Prostate gland (tissue), 2 donors: ENCODE results near the gene BNC2. TPM values are rescaled to one million over a fixed set of nuclear protein-coding genes. Genes with fewer than 3 reads are reported as not detected.

ENCODE experiments used
- DNase-seq: peaks from one replicate; pipeline ENCODE4 v3.0.0-alpha.2; 2019; ENCODE audit warnings: low spot score
- H3K27ac ChIP-seq, 2 donors: fragments of 200-600 bp; sonication (generic); 2 replicates each; pipeline ENCODE4 v1.5.1; 2017 to 2019
- H3K27me3 ChIP-seq: fragments of 200-600 bp; sonication (generic); replicated peaks from 2 replicates; pipeline ENCODE4 v1.5.1; 2019; ENCODE audit not compliant: insufficient read depth
- H3K36me3 ChIP-seq, 2 donors: fragments of 200-600 bp; sonication (generic); 1 replicate in 1 of 2; 2 replicates in 1 of 2; pipeline versions ENCODE4 v1.5.1 to v1.8.1; 2017 to 2019
- H3K4me1 ChIP-seq: fragments of 200-600 bp; sonication (generic); replicated peaks from 2 replicates; pipeline ENCODE4 v1.5.1; 2019
- H3K4me3 ChIP-seq, 2 donors: fragments of 200-600 bp; sonication (generic); 2 replicates each; pipeline ENCODE4 v1.5.1; 2017 to 2019
- H3K9me3 ChIP-seq: fragments of 200-600 bp; sonication (generic); 2 replicates; pipeline ENCODE4 v1.5.1; 2017
- CTCF ChIP-seq, 4 experiments: fragments of 200-600 bp in 2 of 4; fragments of 450-650 bp in 2 of 4; sonication (generic) in 2 of 4; IDR thresholded peaks; 1 replicate in 3 of 4; 2 replicates in 1 of 4; pipeline ENCODE4 v1.5.1; 2016 to 2019; ENCODE audit warnings: antibody characterized with exemption in 4 of 4, mild to moderate bottlenecking in 2 of 4, moderate library complexity in 2 of 4
- POLR2A ChIP-seq: fragments of 450-650 bp; IDR thresholded peaks from one replicate; pipeline ENCODE4 v1.6.1; 2016; ENCODE audit warnings: antibody characterized with exemption, mild to moderate bottlenecking
- POLR2AphosphoS5 ChIP-seq: sonication (generic); formaldehyde crosslinking; IDR thresholded peaks from one replicate; pipeline ENCODE4 v1.6.1; 2017; ENCODE audit warnings: antibody characterized with exemption
- WGBS: methylation state at CpG from one replicate; pipeline ENCODE4 v1.1.5; 2018; 5-methylcytosine and 5-hydroxymethylcytosine counted together
- intact Hi-C: fragments of 100-400 bp; cut with DNase I; formaldehyde crosslinking; loops from one replicate; pipeline ENCODE4 v1.14.2; 2022
- total RNA-seq, 2 donors: library from RNA; depleted of rRNA; stranded (reverse); fragments of >200 nt; gene quantifications; one replicate each; pipeline ENCODE4 v1.1.0, GENCODE V29; 2016

The BNC2 gene
- total RNA-seq, 2 donors from 2014 or later = 4.9 to 37.2 TPM

- intact Hi-C loops = no loop called here
- no peak overlapping the region for H3K4me3 ChIP-seq
- H3K36me3 ChIP-seq = no peaks in the 10 kb centered on the region
- TF ChIP-seq CTCF (IDR thresholded peaks at IDR 0.05) (no peak), POLR2AphosphoS5 (no peak), POLR2A (no peak)
- H3K4me1 ChIP-seq = no peaks in the 10 kb centered on the region
- no peaks in the 10 kb centered on the region for H3K9me3 ChIP-seq
- H3K27ac ChIP-seq = no peak overlapping the region
- H3K27me3 ChIP-seq = no peaks in the 10 kb centered on the region
- no peak for DNase-seq
- WGBS = 100% methylated on average over 2 of the region's 2 CpGs
Observed at GRCh38 chr9:16784002-16784401, 86.5 kb downstream of the BNC2 start.

- intact Hi-C loops = no loop called here
- no peaks in the 10 kb centered on the region for H3K4me1 ChIP-seq
- no peaks in the 10 kb centered on the region for H3K9me3 ChIP-seq
- WGBS = 79% methylated on average over 3 of the region's 3 CpGs
- H3K4me3 ChIP-seq = no peak overlapping the region
- no peak for TF ChIP-seq POLR2AphosphoS5
- TF ChIP-seq CTCF (IDR thresholded peaks at IDR 0.05) = no peak
- no peak for TF ChIP-seq POLR2A
- no peaks in the 10 kb centered on the region for H3K27me3 ChIP-seq
- no peaks in the 10 kb centered on the region for H3K36me3 ChIP-seq
- no peak for DNase-seq
- no peak overlapping the region for H3K27ac ChIP-seq
Observed at GRCh38 chr9:16782490-16782889, 88.0 kb downstream of the BNC2 start.

GRCh38 chr9:16775330-16775729 is 95.1 kb downstream of the BNC2 start:
- WGBS = 84% methylated on average over 2 of the region's 2 CpGs
- no peak for DNase-seq

GRCh38 chr9:16773617-16774016 is 96.9 kb downstream of the BNC2 start:
- intact Hi-C loops = no loop called here
- no peaks in the 10 kb centered on the region for H3K27me3 ChIP-seq
- H3K27ac ChIP-seq = no peak overlapping the region
- WGBS = 96% methylated on average over 5 of the region's 5 CpGs
- no peaks in the 10 kb centered on the region for H3K4me1 ChIP-seq
- no peaks in the 10 kb centered on the region for H3K36me3 ChIP-seq
- TF ChIP-seq CTCF (IDR thresholded peaks at IDR 0.05) (no peak), POLR2AphosphoS5 (no peak), POLR2A (no peak)
- H3K9me3 ChIP-seq = no peaks in the 10 kb centered on the region
- no peak overlapping the region for H3K4me3 ChIP-seq
- no peak for DNase-seq

More at GRCh38 chr9:16775330-16775729, 95.1 kb downstream of the BNC2 start:
- H3K36me3 ChIP-seq = no peaks in the 10 kb centered on the region
- H3K27me3 ChIP-seq = no peaks in the 10 kb centered on the region
- TF ChIP-seq POLR2A = no peak
- no peaks in the 10 kb centered on the region for H3K4me1 ChIP-seq
- no peaks in the 10 kb centered on the region for H3K9me3 ChIP-seq
- no peak overlapping the region for H3K4me3 ChIP-seq
- intact Hi-C loops = no loop called here
- H3K27ac ChIP-seq = no peak overlapping the region

GRCh38 chr9:16773116-16773515 is 97.4 kb downstream of the BNC2 start:
- intact Hi-C loops = no loop called here
- Histone ChIP-seq H3K36me3 (no peaks in the 10 kb centered on the region), H3K27ac (no peak overlapping the region), H3K27me3 (no peaks in the 10 kb centered on the region), H3K9me3 (no peaks in the 10 kb centered on the region), H3K4me1 (no peaks in the 10 kb centered on the region), H3K4me3 (no peak overlapping the region)
- no peak for TF ChIP-seq CTCF (IDR thresholded peaks at IDR 0.05)
- no peak for TF ChIP-seq POLR2A
- no peak for TF ChIP-seq POLR2AphosphoS5
- no peak for DNase-seq
- 88% methylated on average over 4 of the region's 4 CpGs for WGBS
